AG04450 (cell line): Measurements from ENCODE around the gene CFTR. TPM values are rescaled to one million over a fixed set of nuclear protein-coding genes. Genes with fewer than 3 reads are reported as not detected.

Experiments
- CTCF ChIA-PET: fragments of 300-600, 350-600 bp; formaldehyde crosslinking; extraction: SDS; loops from one replicate; lab custom pipeline; 2022; ENCODE audit warnings: antibody characterized with exemption, inconsistent platforms; lab: Charles Lee
- POLR2A ChIA-PET: fragments of 350-600 bp; formaldehyde crosslinking; extraction: SDS; loops from one replicate; lab custom pipeline; 2021; ENCODE audit warnings: antibody characterized with exemption, inconsistent platforms; lab: Yijun Ruan, JAX
- DNase-seq: peaks from one replicate; pipeline ENCODE4 v3.0.0-alpha.2; 2011; ENCODE audit warnings: low read depth, low spot score
- H3K27ac ChIP-seq: one replicate; pipeline ENCODE4 v1.5.1; 2012; ENCODE audit warnings: low read depth, low read length, control low read depth
- H3K27me3 ChIP-seq: one replicate; pipeline ENCODE4 v1.6.0; 2012; ENCODE audit warnings: low read length; ENCODE audit not compliant: control insufficient read depth, insufficient read depth
- H3K4me3 ChIP-seq: 2 replicates; pipeline ENCODE4 v1.5.1; 2011; ENCODE audit warnings: mild to moderate bottlenecking, low read depth, low read length, control low read depth
- H3K9me3 ChIP-seq: 2 replicates; pipeline ENCODE4 v1.5.1; 2012; ENCODE audit warnings: low read length; ENCODE audit not compliant: control insufficient read depth, insufficient read depth
- polyA minus RNA-seq: library from RNA; depleted of rRNA, polyadenylated mRNA; stranded (reverse); fragments of >200 nt; gene quantifications from 2 replicates; pipeline ENCODE4 v1.2.3, GENCODE V29; 2011; rRNA and poly(A)+ RNA removed
- polyA plus RNA-seq: library from polyadenylated mRNA; depleted of rRNA; stranded (reverse); fragments of >200 nt; gene quantifications from 2 replicates; pipeline ENCODE4 v1.2.3, GENCODE V29; 2011; rRNA removed
- TF ChIP-seq, protein P1 (sequence below): IDR thresholded peaks from 2 replicates; pipeline ENCODE4 v1.5.1; 2011; ENCODE audit warnings: low read depth, low read length, control low read depth, inconsistent platforms

Gene CFTR
- polyA plus RNA-seq (0.16 and 0.37 TPM in 2 replicates), polyA minus RNA-seq (0.23 and 0.61 TPM in 2 replicates)

DNA sequence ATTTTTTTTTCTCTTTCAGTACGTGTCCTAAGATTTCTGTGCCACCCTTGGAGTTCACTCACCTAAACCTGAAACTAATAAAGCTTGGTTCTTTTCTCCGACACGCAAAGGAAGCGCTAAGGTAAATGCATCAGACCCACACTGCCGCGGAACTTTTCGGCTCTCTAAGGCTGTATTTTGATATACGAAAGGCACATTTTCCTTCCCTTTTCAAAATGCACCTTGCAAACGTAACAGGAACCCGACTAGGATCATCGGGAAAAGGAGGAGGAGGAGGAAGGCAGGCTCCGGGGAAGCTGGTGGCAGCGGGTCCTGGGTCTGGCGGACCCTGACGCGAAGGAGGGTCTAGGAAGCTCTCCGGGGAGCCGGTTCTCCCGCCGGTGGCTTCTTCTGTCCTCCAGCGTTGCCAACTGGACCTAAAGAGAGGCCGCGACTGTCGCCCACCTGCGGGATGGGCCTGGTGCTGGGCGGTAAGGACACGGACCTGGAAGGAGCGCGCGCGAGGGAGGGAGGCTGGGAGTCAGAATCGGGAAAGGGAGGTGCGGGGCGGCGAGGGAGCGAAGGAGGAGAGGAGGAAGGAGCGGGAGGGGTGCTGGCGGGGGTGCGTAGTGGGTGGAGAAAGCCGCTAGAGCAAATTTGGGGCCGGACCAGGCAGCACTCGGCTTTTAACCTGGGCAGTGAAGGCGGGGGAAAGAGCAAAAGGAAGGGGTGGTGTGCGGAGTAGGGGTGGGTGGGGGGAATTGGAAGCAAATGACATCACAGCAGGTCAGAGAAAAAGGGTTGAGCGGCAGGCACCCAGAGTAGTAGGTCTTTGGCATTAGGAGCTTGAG, at the start of gene CFTR:
CFTR (plus strand) TSS at position 801 of the 830 bp plus-strand sequence. CDS start 70 bp downstream, outside the sequence.
- CTCF ChIA-PET = interaction anchor here (2.6 kb wide), 1 partner anchor 21 kb away, joined by 12 read pairs; no protein-coding TSS in a partner anchor
- POLR2A ChIA-PET = no interaction called here
- no peaks in the 10 kb centered on the region for H3K9me3 ChIP-seq
- peaks cover 24% of the 10 kb centered on the region for H3K27me3 ChIP-seq
- TF ChIP-seq, protein P1, sequence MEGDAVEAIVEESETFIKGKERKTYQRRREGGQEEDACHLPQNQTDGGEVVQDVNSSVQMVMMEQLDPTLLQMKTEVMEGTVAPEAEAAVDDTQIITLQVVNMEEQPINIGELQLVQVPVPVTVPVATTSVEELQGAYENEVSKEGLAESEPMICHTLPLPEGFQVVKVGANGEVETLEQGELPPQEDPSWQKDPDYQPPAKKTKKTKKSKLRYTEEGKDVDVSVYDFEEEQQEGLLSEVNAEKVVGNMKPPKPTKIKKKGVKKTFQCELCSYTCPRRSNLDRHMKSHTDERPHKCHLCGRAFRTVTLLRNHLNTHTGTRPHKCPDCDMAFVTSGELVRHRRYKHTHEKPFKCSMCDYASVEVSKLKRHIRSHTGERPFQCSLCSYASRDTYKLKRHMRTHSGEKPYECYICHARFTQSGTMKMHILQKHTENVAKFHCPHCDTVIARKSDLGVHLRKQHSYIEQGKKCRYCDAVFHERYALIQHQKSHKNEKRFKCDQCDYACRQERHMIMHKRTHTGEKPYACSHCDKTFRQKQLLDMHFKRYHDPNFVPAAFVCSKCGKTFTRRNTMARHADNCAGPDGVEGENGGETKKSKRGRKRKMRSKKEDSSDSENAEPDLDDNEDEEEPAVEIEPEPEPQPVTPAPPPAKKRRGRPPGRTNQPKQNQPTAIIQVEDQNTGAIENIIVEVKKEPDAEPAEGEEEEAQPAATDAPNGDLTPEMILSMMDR = no peak
- H3K4me3 ChIP-seq = peak within 1 kb of the TSS; percentile 50
- no peak within 1 kb of the TSS for H3K27ac ChIP-seq
- DNase-seq = no peak

GRCh38 chr7:117435475-117436043, 44.3 kb upstream of the CFTR start:
- POLR2A ChIA-PET = no interaction called here
- TF ChIP-seq, protein P1 = no peak
- no peak for DNase-seq
- Histone ChIP-seq H3K27me3 (no peaks in the 10 kb centered on the region), H3K27ac (no peak overlapping the region), H3K4me3 (no peak overlapping the region), H3K9me3 (no peaks in the 10 kb centered on the region)
- CTCF ChIA-PET = interaction anchor here (0.6 to 1.1 kb wide), 3 partner anchors 23 to 281 kb away, joined by 3 to 4 read pairs (median 3); no protein-coding TSS in a partner anchor

DNA sequence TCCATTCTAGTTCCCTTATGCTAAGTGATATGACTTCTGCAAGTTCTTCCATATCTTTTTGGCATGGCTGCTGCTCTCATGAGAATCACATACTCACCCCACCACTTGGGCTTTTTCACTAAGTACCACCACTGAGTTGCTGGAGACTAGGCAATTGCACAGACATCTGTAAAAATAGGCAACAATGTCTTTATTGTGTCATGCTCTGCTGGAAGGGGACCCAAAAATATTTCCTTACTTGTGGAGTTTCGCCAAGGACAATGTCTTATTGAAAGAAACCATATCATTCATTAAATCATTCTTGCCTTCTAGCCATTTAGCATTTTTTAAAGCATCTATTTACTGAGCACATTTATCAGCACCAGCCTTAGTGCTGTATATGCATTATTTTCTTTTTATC, 35.2 kb upstream of the CFTR start:
- ChIA-PET POLR2A (no interaction called here), CTCF (interaction anchor here (1.0 kb wide), 1 partner anchor 15 kb away, joined by 4 read pairs; no protein-coding TSS in a partner anchor)
- peaks cover 3% of the 10 kb centered on the region for H3K27me3 ChIP-seq
- TF ChIP-seq, protein P1 = no peak
- no peak overlapping the region for H3K27ac ChIP-seq
- no peaks in the 10 kb centered on the region for H3K9me3 ChIP-seq
- no peak overlapping the region for H3K4me3 ChIP-seq
- no peak for DNase-seq

GRCh38 chr7:117445206-117445605, 34.6 kb upstream of the CFTR start:
- H3K27ac ChIP-seq = no peak overlapping the region
- H3K4me3 ChIP-seq = no peak overlapping the region
- H3K9me3 ChIP-seq = no peaks in the 10 kb centered on the region
- ChIA-PET POLR2A (no interaction called here), CTCF (interaction anchor here (1.5 kb wide), 1 partner anchor 14 kb away, joined by 6 read pairs; no protein-coding TSS in a partner anchor)
- no peak for DNase-seq
- H3K27me3 ChIP-seq = peaks cover 3% of the 10 kb centered on the region
- TF ChIP-seq, protein P1 = no peak
